NCI-H82 treated with DMSO at 0.1 percent for 48 hours (cell line): Measurements from ENCODE around the gene ANGPTL2.
A peak's percentile ranks its signal among the peaks of the same experiment; 100 is the strongest.

Source experiments
- DNase-seq: peaks from one replicate; lab custom pipeline; 2025; ENCODE audit not compliant: unreplicated experiment; lab: John Stamatoyannopoulos, UW

Gene ANGPTL2

DNA sequence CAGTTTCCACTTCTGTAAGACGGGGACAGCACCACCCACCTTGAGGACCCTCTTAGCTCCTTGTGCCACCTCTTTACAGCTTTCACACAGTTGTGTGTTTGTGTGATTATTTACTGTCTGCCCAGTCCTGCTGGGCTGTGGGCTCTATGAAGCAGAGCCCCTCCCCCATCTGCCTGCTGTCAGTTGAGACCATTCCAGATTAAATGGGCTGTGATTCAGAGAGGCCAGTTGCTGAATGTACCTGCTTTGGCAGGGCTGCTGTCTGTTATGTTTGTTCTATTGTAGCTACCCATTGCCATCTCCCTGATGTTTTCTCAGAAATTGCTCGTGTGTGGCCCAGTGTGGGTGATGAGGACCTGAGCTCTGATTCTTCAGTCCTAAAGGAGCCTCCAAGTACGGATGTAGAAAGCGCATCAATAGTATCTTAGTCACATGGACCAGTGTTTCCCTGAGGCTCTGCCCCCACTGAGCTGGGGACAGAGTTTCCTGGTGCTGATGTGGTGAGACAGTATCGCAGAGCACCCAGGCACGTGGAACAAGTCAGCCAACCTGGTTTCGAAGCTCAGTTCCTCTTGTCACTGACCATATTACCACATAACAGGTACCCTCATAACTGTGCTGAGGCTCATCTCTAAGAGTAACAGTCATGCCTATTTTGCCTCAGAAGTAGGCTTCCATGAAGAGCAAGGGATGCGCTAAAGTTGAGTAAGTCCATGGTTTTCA is 3.7 kb downstream of the ANGPTL2 start:
- peak; percentile 24 for DNase-seq

- no peak for DNase-seq
These were observed 4.6 kb downstream of the ANGPTL2 start for GRCh38 chr9:127117801-127118200.

GRCh38 chr9:127116957-127117356 is 5.5 kb downstream of the ANGPTL2 start:
- DNase-seq = no peak

- DNase-seq = no peak
These were observed 6.2 kb downstream of the ANGPTL2 start for GRCh38 chr9:127116088-127116726.

- no peak for DNase-seq
These were observed 7.8 kb downstream of the ANGPTL2 start for GRCh38 chr9:127114606-127115005.

GRCh38 chr9:127113191-127113972 is 9.1 kb downstream of the ANGPTL2 start:
- DNase-seq = no peak

GRCh38 chr9:127112735-127113161 is 9.7 kb downstream of the ANGPTL2 start:
- no peak for DNase-seq

- DNase-seq = no peak
These were observed 10.4 kb downstream of the ANGPTL2 start for GRCh38 chr9:127112056-127112455.

DNA sequence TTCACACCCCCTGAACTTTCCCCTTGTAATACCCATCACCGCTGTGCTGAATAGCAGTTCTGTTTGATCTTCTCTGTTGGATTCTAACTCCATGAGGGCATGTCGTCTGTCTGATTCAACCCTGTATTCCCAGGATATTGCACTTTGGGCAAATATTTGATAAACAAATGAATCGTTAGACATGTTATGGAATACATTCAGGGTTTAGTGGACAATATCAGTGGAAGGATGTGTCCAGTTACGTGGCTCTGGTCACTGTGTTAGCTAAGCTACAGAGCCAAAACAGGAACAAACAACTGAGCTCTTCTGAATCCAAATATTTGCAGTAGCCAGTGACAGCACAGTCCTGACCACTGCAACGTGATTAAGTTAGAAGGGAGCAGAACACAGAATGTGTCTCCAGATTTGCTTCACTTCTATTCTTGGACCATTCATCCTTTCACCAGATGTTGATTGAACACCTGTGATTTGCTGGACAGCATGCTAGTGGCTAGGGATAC is 13.2 kb downstream of the ANGPTL2 start:
- no peak for DNase-seq

- DNase-seq = no peak
These were observed 14.2 kb downstream of the ANGPTL2 start for GRCh38 chr9:127107929-127108876.

DNA sequence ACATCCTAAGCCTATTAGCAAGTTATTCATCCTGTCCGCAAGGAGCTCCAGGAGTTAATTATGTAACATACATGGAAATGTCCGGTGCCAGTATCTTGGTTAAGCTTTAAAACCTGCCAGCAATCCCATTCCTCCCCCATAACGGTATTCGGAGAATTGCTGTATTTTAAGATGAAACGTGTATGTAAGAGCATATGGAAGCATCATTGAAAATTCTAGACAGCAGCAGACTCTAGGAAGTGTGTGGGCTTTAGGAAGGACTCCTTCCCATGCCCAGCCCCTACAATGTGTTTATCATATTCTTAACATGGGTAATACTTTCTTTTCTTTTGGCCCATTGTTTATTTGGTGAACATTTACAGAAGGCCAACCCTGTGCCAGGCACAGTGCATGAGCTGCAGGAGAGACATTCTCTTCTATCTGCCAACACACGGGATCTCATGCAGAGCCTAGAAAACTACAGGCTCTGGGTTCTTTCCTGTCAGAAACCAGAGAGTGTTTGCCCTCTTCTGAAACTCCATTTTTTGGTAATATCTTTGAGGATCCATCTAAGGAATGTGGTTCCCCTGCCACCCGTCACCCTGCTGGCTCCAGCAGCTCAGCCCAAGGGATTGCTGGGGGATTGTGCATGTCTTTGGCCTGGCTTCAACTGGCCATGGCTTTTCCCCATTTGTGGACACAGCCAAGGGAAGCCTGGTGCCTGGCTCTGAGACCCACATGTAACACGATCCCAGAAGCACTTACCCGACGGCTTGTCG is 15.1 kb downstream of the ANGPTL2 start:
- no peak for DNase-seq

GRCh38 chr9:127106466-127106855 is 16.0 kb downstream of the ANGPTL2 start:
- no peak for DNase-seq

GRCh38 chr9:127105805-127106465 is 16.5 kb downstream of the ANGPTL2 start:
- no peak for DNase-seq

- no peak for DNase-seq
These were observed 17.7 kb downstream of the ANGPTL2 start for GRCh38 chr9:127104581-127105311.

DNA sequence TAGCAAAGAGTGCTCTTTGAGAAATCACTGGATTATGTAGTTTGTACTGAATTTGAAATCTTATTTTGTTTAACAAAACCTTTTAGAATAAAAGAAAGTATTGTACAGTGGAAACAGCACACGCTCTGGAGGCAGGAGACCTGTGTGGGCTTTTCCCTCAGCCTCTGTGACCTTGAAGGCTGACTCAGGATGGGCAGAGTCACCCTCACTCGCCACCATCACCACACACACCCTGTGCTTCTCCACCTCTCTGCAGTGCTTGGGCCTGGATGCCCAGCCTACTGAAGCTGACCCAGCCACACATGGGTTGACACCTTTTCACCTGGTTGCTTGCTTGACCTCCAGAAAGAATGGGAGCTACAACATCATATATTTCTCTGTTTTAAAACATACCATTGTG is 19.6 kb downstream of the ANGPTL2 start:
- DNase-seq = no peak

DNA sequence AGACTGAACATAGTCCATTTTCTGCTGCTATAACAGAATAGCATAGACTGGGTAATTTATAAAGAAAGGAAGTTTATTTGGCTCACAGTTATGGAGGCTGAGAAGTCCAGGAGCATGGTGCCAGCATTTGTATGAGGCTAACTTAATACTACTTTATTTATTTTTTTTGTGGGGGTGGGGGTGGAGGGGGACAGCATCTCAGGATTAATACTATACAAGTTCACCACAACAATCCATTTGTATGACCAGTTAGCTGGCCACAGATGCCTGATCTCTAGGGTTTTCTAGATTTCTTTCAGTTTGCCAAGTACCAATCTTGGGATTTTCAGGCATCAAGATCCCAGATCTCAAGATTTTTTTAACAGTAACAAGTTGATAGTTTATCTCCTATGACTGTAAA is 20.3 kb downstream of the ANGPTL2 start:
- no peak for DNase-seq

GRCh38 chr9:127099664-127100063 is 22.8 kb downstream of the ANGPTL2 start:
- DNase-seq = no peak

DNA sequence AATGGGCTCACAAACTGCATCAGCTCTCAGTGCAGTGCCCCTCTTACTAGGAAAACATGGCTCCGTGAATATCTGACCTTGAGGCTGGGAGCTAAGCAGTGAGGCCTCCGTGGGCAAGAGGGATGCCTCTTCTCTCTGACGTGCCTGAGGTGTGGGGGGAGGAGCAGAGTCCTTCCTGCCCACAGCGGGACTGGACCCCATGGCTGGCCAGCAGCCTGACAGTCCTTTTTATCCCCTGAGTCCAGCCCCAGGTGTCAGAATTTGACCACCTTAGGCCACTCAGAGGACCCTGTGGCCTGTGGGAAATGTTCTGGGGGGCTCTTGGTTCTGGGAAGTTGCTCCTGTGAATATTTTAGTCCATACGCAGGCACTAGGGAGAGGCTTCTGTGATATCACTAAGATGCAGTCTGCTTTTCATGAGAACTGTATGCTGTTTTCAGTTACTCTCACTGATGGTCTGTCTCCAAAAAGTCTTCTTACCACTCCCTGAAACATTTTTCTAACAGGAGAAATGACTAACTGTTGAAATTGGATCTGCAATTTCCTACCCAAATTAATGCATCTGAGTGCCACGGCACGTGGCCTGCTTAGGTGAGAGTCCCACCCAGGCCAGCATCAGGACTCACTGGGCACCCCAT is 23.4 kb downstream of the ANGPTL2 start:
- no peak for DNase-seq
